GM12878 (cell line): ENCODE data around the gene KMT2B.

ENCODE experiments used
- EZH2 ChIP-seq: IDR thresholded peaks from 2 replicates; pipeline ENCODE4 v1.6.1; 2012; ENCODE audit warnings: low read depth, mild to moderate bottlenecking, control low read depth, inconsistent platforms, low read length, borderline replicate concordance; ENCODE audit not compliant: control insufficient read depth
- KDM1A ChIP-seq: fragments of 200-600 bp; sonication (generic); IDR thresholded peaks from 2 replicates; pipeline ENCODE4 v1.6.1; 2016; ENCODE audit warnings: borderline replicate concordance
- POLR2AphosphoS5 ChIP-seq: IDR thresholded peaks from 2 replicates; pipeline ENCODE4 v1.6.1; 2011; ENCODE audit warnings: mild to moderate bottlenecking, low read length, inconsistent platforms
- TF ChIP-seq, protein P1 (sequence below): IDR thresholded peaks from 2 replicates; pipeline ENCODE4 v1.6.1; 2012; ENCODE audit warnings: low read length, inconsistent platforms

DNA sequence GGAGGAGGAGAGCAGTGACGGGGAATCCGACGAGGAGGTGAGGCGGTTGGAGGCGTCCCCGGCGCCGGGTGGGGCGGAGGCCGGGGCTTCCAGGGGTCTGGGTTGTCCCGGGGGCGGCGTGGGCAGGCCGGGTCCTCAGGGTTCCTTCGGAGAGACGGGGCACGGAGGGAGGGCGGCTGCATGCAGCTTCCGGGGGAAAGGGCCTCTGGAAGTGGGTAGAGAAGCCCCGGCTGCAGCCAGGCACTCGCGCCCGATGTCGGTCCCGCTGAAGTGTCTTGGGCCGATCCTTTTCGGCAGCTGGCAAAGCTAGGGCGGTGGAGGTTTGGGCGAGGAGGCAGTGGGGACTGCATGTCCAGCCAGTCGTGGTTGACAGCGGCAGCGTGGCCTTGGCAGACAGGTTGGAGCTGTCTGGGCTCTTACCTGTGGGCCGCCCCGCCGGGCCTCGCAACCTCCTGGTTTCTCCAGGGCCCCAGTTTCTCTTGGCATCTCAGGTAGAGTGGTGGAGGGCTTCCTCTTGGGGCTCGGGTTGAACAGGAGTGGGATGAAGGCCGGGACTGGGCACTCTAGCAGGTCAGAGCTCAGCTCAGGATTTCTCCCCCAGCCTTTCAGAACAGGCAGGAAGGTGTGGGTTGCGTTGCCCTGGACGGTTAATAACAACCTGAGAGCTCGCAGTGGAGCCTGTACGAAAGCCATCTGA, 690 bp downstream of the KMT2B start:
- TF ChIP-seq KDM1A: no peak
- no peak; the same call in 1 of the 2 replicates for TF ChIP-seq POLR2AphosphoS5
- TF ChIP-seq, protein P1, sequence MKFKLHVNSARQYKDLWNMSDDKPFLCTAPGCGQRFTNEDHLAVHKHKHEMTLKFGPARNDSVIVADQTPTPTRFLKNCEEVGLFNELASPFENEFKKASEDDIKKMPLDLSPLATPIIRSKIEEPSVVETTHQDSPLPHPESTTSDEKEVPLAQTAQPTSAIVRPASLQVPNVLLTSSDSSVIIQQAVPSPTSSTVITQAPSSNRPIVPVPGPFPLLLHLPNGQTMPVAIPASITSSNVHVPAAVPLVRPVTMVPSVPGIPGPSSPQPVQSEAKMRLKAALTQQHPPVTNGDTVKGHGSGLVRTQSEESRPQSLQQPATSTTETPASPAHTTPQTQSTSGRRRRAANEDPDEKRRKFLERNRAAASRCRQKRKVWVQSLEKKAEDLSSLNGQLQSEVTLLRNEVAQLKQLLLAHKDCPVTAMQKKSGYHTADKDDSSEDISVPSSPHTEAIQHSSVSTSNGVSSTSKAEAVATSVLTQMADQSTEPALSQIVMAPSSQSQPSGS: no peak
- no peak for TF ChIP-seq EZH2
